AG08396 (cell line): ENCODE data around the gene OPN1SW.
A peak's percentile ranks its signal among the peaks of the same experiment; 100 is the strongest.

ENCODE experiments used
- DNase-seq: peaks from one replicate; pipeline ENCODE4 v3.0.0; 2012; ENCODE audit warnings: low spot score, mixed read lengths

The OPN1SW gene

GRCh38 chr7:128775744-128776474, at the start of gene OPN1SW:
Gene OPN1SW, minus strand, starts transcription at chr7:128775794. Its CDS starts 13 bp downstream, at chr7:128775781.
- no peak for DNase-seq

- no peak for DNase-seq
Measured at GRCh38 chr7:128821724-128822123, 46.1 kb upstream of the OPN1SW start.

GRCh38 chr7:128818694-128819093, 43.1 kb upstream of the OPN1SW start:
- DNase-seq = no peak

GRCh38 chr7:128815289-128815942, 39.8 kb upstream of the OPN1SW start:
- no peak for DNase-seq

GRCh38 chr7:128814499-128814898, 38.9 kb upstream of the OPN1SW start:
- DNase-seq = no peak

GRCh38 chr7:128812514-128813168, 37.0 kb upstream of the OPN1SW start:
- no peak for DNase-seq

GRCh38 chr7:128811631-128812430, 36.2 kb upstream of the OPN1SW start:
- DNase-seq = no peak

- DNase-seq = no peak
Measured at GRCh38 chr7:128810997-128811396, 35.4 kb upstream of the OPN1SW start.

- peak; percentile 52 for DNase-seq
Measured at GRCh38 chr7:128810473-128810872, 34.9 kb upstream of the OPN1SW start.

GRCh38 chr7:128809363-128809762, 33.8 kb upstream of the OPN1SW start:
- DNase-seq = no peak

- no peak for DNase-seq
Measured at GRCh38 chr7:128807191-128807590, 31.6 kb upstream of the OPN1SW start.

- no peak for DNase-seq
Measured at GRCh38 chr7:128805225-128805624, 29.6 kb upstream of the OPN1SW start.

- no peak for DNase-seq
Measured at GRCh38 chr7:128804484-128804883, 28.9 kb upstream of the OPN1SW start.

GRCh38 chr7:128801667-128802418, 26.2 kb upstream of the OPN1SW start:
- DNase-seq = no peak

GRCh38 chr7:128801003-128801402, 25.4 kb upstream of the OPN1SW start:
- DNase-seq = no peak

GRCh38 chr7:128800567-128800966, 25.0 kb upstream of the OPN1SW start:
- DNase-seq = no peak

- DNase-seq = no peak
Measured at GRCh38 chr7:128799451-128799850, 23.9 kb upstream of the OPN1SW start.

GRCh38 chr7:128796327-128796726, 20.7 kb upstream of the OPN1SW start:
- peak; percentile 72 for DNase-seq

- DNase-seq = no peak
Measured at GRCh38 chr7:128795129-128795528, 19.5 kb upstream of the OPN1SW start.

GRCh38 chr7:128794436-128794835, 18.8 kb upstream of the OPN1SW start:
- DNase-seq = no peak

- DNase-seq = no peak
Measured at GRCh38 chr7:128794020-128794419, 18.4 kb upstream of the OPN1SW start.

- DNase-seq = no peak
Measured at GRCh38 chr7:128793181-128793547, 17.6 kb upstream of the OPN1SW start.
